Mammary epithelial cell (primary cell): ENCODE results near the gene SLC6A11.

ENCODE experiments used
- CTCF ChIP-seq, 2 donors: IDR thresholded peaks in 1 of 2; conservative IDR thresholded peaks in 1 of 2; 2 replicates each; pipeline ENCODE4 v1.5.1; 2011 to 2012; ENCODE audit warnings: inconsistent platforms in 2 of 2, low read length in 2 of 2, mild to moderate bottlenecking in 2 of 2, control low read depth in 1 of 2, low read depth in 1 of 2; ENCODE audit not compliant: insufficient read depth in 1 of 2; ENCODE audit errors: extremely low read depth in 1 of 2
- EZH2 ChIP-seq: IDR thresholded peaks from 2 replicates; pipeline ENCODE4 v1.6.1; 2012; ENCODE audit warnings: low read length, inconsistent platforms, borderline replicate concordance

- TF ChIP-seq CTCF (conservative IDR thresholded peaks at IDR 0.05 in 1 of 2, IDR thresholded peaks at IDR 0.05 in 1 of 2; ENCODE audit: extremely low read depth in 1 of 2, insufficient read depth in 1 of 2, low read depth in 1 of 2, low read length in 2 of 2), result no peak
- no peak for TF ChIP-seq EZH2
Measured at GRCh38 chr3:10848261-10848660, 32.2 kb downstream of the SLC6A11 start.
